HCT116 (cell line): ENCODE results near the gene SUPT4H1. TPM values are rescaled to one million over a fixed set of nuclear protein-coding genes. Genes with fewer than 3 reads are reported as not detected.

Experiments used
- ATAC-seq: fragments of 200-7000 bp; cut with Tn5 transposase; 2 replicates; pipeline ENCODE4 v1.9.1; 2020; ENCODE audit warnings: mild to moderate bottlenecking, moderate library complexity
- BruUV-seq: library from RNA; stranded (reverse); fragments of 400-500 nt; replicated peaks from 2 replicates; lab custom pipeline; 2021; lab: Mats Ljungman, UMichigan
- CTCF ChIA-PET: fragments of 300-600 bp; sonication (Branson Sonifier 250); formaldehyde crosslinking; loops from one replicate; lab custom pipeline; 2021; ENCODE audit warnings: antibody characterized with exemption; lab: Charles Lee
- POLR2A ChIA-PET: fragments of 300-600, 350-600 bp; sonication (Branson Sonifier 250); formaldehyde crosslinking; loops from one replicate; lab custom pipeline; 2021; ENCODE audit warnings: antibody characterized with exemption; lab: Charles Lee
- RAD21 ChIA-PET, 2 experiments: fragments of 300-600 bp; sonication (Branson Sonifier 250); formaldehyde crosslinking; loops; one replicate each; lab custom pipeline; 2023; ENCODE audit warnings: low total read pairs in 2 of 2; ENCODE audit not compliant: uncharacterized antibody in 2 of 2, unreplicated experiment in 2 of 2, low non-redundant PET in 1 of 2; lab: Charles Lee
- DNase-seq: peaks from one replicate; pipeline ENCODE4 v3.0.0-alpha.2; 2010; ENCODE audit warnings: low read depth, low spot score
- H2AFZ ChIP-seq: fragments of 200-600 bp; shearing (Covaris generic), sonication (generic); 2 replicates; pipeline ENCODE4 v1.6.1; 2017; ENCODE audit warnings: low read depth, mixed run types, mixed read lengths, antibody characterized with exemption, low read length; ENCODE audit not compliant: poor library complexity, severe bottlenecking
- H3K27ac ChIP-seq: 2 replicates; pipeline ENCODE4 v1.5.1; 2012; ENCODE audit warnings: low read depth, low read length
- H3K27me3 ChIP-seq: fragments of 200-600 bp; sonication (generic); 2 replicates; pipeline ENCODE4 v1.6.1; 2016; ENCODE audit warnings: mixed run types, low read length, mixed read lengths; ENCODE audit not compliant: insufficient read depth
- H3K36me3 ChIP-seq, 2 experiments: fragments of 200-500 bp in 1 of 2; fragments of 200-600 bp in 1 of 2; sonication (Bioruptor generic) in 1 of 2; sonication (generic) in 1 of 2; 2 replicates each; pipeline versions ENCODE4 v1.5.1 to v1.6.1; 2014 to 2016; ENCODE audit warnings: low read length in 2 of 2, inconsistent platforms in 1 of 2, mixed read lengths in 1 of 2, mixed run types in 1 of 2; ENCODE audit not compliant: insufficient read depth in 2 of 2, control insufficient read depth in 1 of 2
- H3K4me1 ChIP-seq, 2 experiments: fragments of 200-600 bp in 1 of 2; sonication (generic) in 1 of 2; 2 replicates each; pipeline versions ENCODE4 v1.5.1 to v1.6.1; 2012 to 2017; ENCODE audit warnings: low read length in 2 of 2, inconsistent platforms in 1 of 2, mild to moderate bottlenecking in 1 of 2, mixed read lengths in 1 of 2, mixed run types in 1 of 2, moderate library complexity in 1 of 2; ENCODE audit not compliant: insufficient read depth in 2 of 2, control insufficient read depth in 1 of 2
- H3K4me2 ChIP-seq: fragments of 200-600 bp; sonication (generic); 2 replicates; pipeline ENCODE4 v1.6.1; 2017; ENCODE audit warnings: mixed run types, low read length, mixed read lengths
- H3K4me3 ChIP-seq, 2 experiments: fragments of 200-600 bp in 1 of 2; sonication (generic) in 1 of 2; replicated peaks in 1 of 2; 2 replicates each; pipeline ENCODE4 v1.5.1; 2011 to 2016; ENCODE audit warnings: low read length in 2 of 2, control low read depth in 1 of 2, low read depth in 1 of 2, mild to moderate bottlenecking in 1 of 2, mixed read lengths in 1 of 2, mixed run types in 1 of 2
- H3K79me2 ChIP-seq: fragments of 200-600 bp; sonication (generic); 2 replicates; pipeline ENCODE4 v1.6.1; 2017; ENCODE audit warnings: mild to moderate bottlenecking, mixed run types, low read length, moderate library complexity, mixed read lengths; ENCODE audit not compliant: insufficient read depth
- H3K9ac ChIP-seq: fragments of 200-600 bp; sonication (generic); 2 replicates; pipeline ENCODE4 v1.6.1; 2016; ENCODE audit warnings: low read length, mixed read lengths
- H3K9me2 ChIP-seq: fragments of 200-600 bp; sonication (generic), shearing (Covaris generic); 2 replicates; pipeline ENCODE4 v1.6.1; 2017; ENCODE audit warnings: mixed run types, mild to moderate bottlenecking, moderate library complexity; ENCODE audit not compliant: insufficient read depth
- H3K9me3 ChIP-seq, 2 experiments: fragments of 200-500 bp in 1 of 2; fragments of 200-600 bp in 1 of 2; sonication (Bioruptor generic) in 1 of 2; sonication (generic) in 1 of 2; 2 replicates each; pipeline ENCODE4 v1.6.1; 2014 to 2017; ENCODE audit warnings: low read length in 2 of 2, mixed read lengths in 2 of 2, inconsistent platforms in 1 of 2, low read depth in 1 of 2, mild to moderate bottlenecking in 1 of 2, mixed run types in 1 of 2, moderate library complexity in 1 of 2; ENCODE audit not compliant: control insufficient read depth in 1 of 2, insufficient read depth in 1 of 2
- H4K20me1 ChIP-seq: fragments of 200-600 bp; sonication (generic), shearing (Covaris generic); 2 replicates; pipeline ENCODE4 v1.6.1; 2017; ENCODE audit warnings: mixed run types, mild to moderate bottlenecking, moderate library complexity; ENCODE audit not compliant: insufficient read depth
- ATF3 ChIP-seq: IDR thresholded peaks from 2 replicates; pipeline ENCODE4 v1.6.1; 2012
- CBX3 ChIP-seq: IDR thresholded peaks from 2 replicates; pipeline ENCODE4 v1.6.1; 2012; ENCODE audit warnings: low read depth
- CTCF ChIP-seq, 3 experiments: fragments of 200-600 bp in 1 of 3; sonication (generic) in 1 of 3; IDR thresholded peaks in 2 of 3; conservative IDR thresholded peaks in 1 of 3; 2 replicates each; pipeline ENCODE4 v1.5.1; 2012 to 2017; ENCODE audit warnings: low read depth in 2 of 3, low read length in 2 of 3, antibody characterized with exemption in 1 of 3, borderline replicate concordance in 1 of 3, control low read depth in 1 of 3, mild to moderate bottlenecking in 1 of 3, mixed read lengths in 1 of 3, mixed run types in 1 of 3, moderate library complexity in 1 of 3; ENCODE audit not compliant: insufficient read depth in 1 of 3
- EGR1 ChIP-seq: IDR thresholded peaks from 2 replicates; pipeline ENCODE4 v1.6.1; 2012; ENCODE audit warnings: low read depth
- ELF1 ChIP-seq: IDR thresholded peaks from 2 replicates; pipeline ENCODE4 v1.6.1; 2012; ENCODE audit warnings: low read depth, borderline replicate concordance
- EZH2 ChIP-seq: fragments of 200-600 bp; sonication (generic); IDR thresholded peaks from 2 replicates; pipeline ENCODE4 v1.6.1; 2017; ENCODE audit warnings: antibody characterized with exemption, mixed run types
- FOSL1 ChIP-seq: IDR thresholded peaks from 2 replicates; pipeline ENCODE4 v1.6.1; 2012; ENCODE audit warnings: low read depth
- JUND ChIP-seq: IDR thresholded peaks from 2 replicates; pipeline ENCODE4 v1.6.1; 2012
- MAX ChIP-seq: IDR thresholded peaks from 2 replicates; pipeline ENCODE4 v1.6.1; 2012
- POLR2A ChIP-seq: IDR thresholded peaks from 2 replicates; pipeline ENCODE4 v1.7.0; 2011; ENCODE audit warnings: borderline replicate concordance; ENCODE audit not compliant: insufficient read depth, insufficient read length; ENCODE audit errors: extremely low read depth
- POLR2AphosphoS5 ChIP-seq: IDR thresholded peaks from 2 replicates; pipeline ENCODE4 v1.6.1; 2011; ENCODE audit warnings: mild to moderate bottlenecking, low read depth, low read length, moderate library complexity
- REST ChIP-seq: IDR thresholded peaks from 2 replicates; pipeline ENCODE4 v1.6.1; 2012; ENCODE audit warnings: low read depth
- SP1 ChIP-seq: IDR thresholded peaks from 2 replicates; pipeline ENCODE4 v1.6.1; 2012; ENCODE audit warnings: low read depth
- SRF ChIP-seq: IDR thresholded peaks from 2 replicates; pipeline ENCODE4 v1.6.1; 2012; ENCODE audit warnings: low read depth
- TCF7L2 ChIP-seq: IDR thresholded peaks from 2 replicates; pipeline ENCODE4 v1.7.0; 2011; ENCODE audit warnings: borderline replicate concordance, inconsistent platforms; ENCODE audit not compliant: insufficient read depth, insufficient read length; ENCODE audit errors: extremely low read depth
- YY1 ChIP-seq: IDR thresholded peaks from 2 replicates; pipeline ENCODE4 v1.6.1; 2011; ENCODE audit warnings: low read length, low read depth, moderate library complexity, mild to moderate bottlenecking; ENCODE audit not compliant: insufficient replicate concordance; ENCODE audit errors: extremely low read depth
- ZBTB33 ChIP-seq: IDR thresholded peaks from 2 replicates; pipeline ENCODE4 v1.6.1; 2011; ENCODE audit warnings: mild to moderate bottlenecking, low read length, moderate library complexity; ENCODE audit not compliant: insufficient replicate concordance; ENCODE audit errors: extremely low read depth
- ZNF274 ChIP-seq: fragments of 200-500 bp; sonication (Bioruptor generic); IDR thresholded peaks from 2 replicates; pipeline ENCODE4 v1.6.1; 2014; ENCODE audit warnings: mild to moderate bottlenecking, low read depth, low read length, inconsistent platforms
- intact Hi-C: fragments of 100-400 bp; cut with micrococcal nuclease; formaldehyde crosslinking; loops from 2 replicates; pipeline ENCODE4 v1.10.0; 2022
- total RNA-seq: library from RNA; stranded (reverse); gene quantifications from one replicate; pipeline ENCODE4 v1.2.1, GENCODE V29; 2021; ENCODE audit not compliant: unreplicated experiment

The SUPT4H1 gene
- total RNA-seq, 1 experiment from 2014 or later, result 118 TPM

GRCh38 chr17:58334256-58334655 is 17.7 kb downstream of the SUPT4H1 start:
- no TSS peak for BruUV-seq
- Histone ChIP-seq H3K9ac (no peak overlapping the region), H3K36me3 (no peaks in the 10 kb centered on the region), H3K4me2 (no peak overlapping the region), H3K9me2 (no peaks in the 10 kb centered on the region), H3K79me2 (no peaks in the 10 kb centered on the region), H3K4me3 (no peak overlapping the region), H3K4me1 (peaks cover 17 to 49% of the 10 kb centered on the region in 2 experiments), H3K27me3 (no peaks in the 10 kb centered on the region), H2AFZ (no peak overlapping the region), H4K20me1 (no peaks in the 10 kb centered on the region), H3K9me3 (no peaks in the 10 kb centered on the region), H3K27ac (no peak overlapping the region)
- DNase-seq (no peak), ATAC-seq (no peak)
- ChIA-PET POLR2A (interaction anchor here (1.3 kb wide), 1 partner anchor 18 kb away, joined by 6 read pairs; the partner anchor contains the start of gene SUPT4H1), CTCF (interaction anchor here (0.6 kb wide), 1 partner anchor 8 kb away, joined by 3 read pairs; no protein-coding TSS in a partner anchor), RAD21 (no interaction called here)
- TF ChIP-seq CTCF (IDR thresholded peaks at IDR 0.05 in 2 of 3, conservative IDR thresholded peaks at IDR 0.05 in 1 of 3; ENCODE audit: borderline replicate concordance in 1 of 3, insufficient read depth in 1 of 3, low read depth in 2 of 3, low read length in 2 of 3) (no peak), REST (no peak), ATF3 (no peak), POLR2A (no peak), FOSL1 (no peak), SRF (no peak), EGR1 (no peak), ZBTB33 (no peak), SP1 (no peak), EZH2 (no peak), CBX3 (no peak), TCF7L2 (no peak), POLR2AphosphoS5 (no peak), YY1 (no peak), ELF1 (no peak), MAX (no peak), JUND (no peak), ZNF274 (no peak)
- intact Hi-C loops, result no loop called here
